Activated T-cell treated with anti-CD3 and anti-CD28 coated beads for 1 hour (primary cell): ENCODE data around the gene SLC25A42.
"Not testable (repeated sequence)": the region's sequence is repeated elsewhere in the genome, so short reads cannot be mapped to it uniquely, and the experiment has no call there.

Source experiments
- DNase-seq: peaks from one replicate; pipeline ENCODE4 v3.0.0-alpha.2; 2020; ENCODE audit warnings: low read depth

Gene SLC25A42, protein sequence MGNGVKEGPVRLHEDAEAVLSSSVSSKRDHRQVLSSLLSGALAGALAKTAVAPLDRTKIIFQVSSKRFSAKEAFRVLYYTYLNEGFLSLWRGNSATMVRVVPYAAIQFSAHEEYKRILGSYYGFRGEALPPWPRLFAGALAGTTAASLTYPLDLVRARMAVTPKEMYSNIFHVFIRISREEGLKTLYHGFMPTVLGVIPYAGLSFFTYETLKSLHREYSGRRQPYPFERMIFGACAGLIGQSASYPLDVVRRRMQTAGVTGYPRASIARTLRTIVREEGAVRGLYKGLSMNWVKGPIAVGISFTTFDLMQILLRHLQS

DNA sequence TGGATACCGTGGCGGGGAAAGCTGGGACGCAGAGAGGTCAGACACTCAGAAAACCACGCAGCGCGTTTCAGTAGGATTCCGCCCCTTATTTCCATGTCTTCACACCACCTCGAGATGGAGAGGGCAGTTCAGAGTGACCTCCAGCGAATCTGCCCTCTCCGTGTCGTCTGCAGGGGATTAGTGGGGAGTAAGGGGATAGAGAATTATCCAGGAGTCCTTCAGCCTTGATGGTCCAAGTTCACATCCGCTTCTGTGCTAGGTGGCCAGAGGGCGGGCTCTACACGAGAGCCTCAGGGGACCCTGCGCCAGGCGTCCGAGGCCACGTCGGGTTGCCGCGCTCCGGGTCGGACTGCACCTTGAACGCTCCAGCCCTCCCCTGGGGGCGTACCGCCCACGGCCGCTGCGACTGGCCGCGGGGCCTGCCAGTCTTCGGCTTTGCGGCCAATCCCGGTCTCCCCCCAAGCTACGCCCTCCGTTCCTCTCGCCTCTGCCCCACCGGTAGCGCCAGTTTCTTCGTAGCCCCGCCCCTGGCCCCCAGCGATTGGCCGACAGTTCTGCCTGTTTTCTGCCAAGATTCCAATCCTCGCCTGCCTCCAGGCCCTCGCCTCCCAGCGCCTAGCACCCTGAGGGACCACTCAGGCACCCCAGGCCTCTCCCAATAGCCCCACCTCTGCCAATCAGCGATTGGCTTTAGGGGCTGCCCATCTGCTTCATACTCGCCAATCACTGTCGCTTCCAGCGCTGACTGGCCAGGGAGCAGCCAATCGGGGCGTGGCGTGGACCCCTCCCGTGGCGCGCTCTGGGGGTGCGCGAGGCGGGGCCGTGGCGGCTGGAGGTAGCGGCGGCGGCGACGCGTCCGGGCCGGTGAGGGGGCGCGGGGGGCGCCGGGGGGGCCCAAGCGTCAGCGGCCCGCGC is at the start of gene SLC25A42:
TSS of gene SLC25A42 (plus strand) at position 812 of the 915 bp plus-strand sequence. CDS start 32,131 bp downstream, outside the sequence.
- peak; percentile 94 for DNase-seq

DNA sequence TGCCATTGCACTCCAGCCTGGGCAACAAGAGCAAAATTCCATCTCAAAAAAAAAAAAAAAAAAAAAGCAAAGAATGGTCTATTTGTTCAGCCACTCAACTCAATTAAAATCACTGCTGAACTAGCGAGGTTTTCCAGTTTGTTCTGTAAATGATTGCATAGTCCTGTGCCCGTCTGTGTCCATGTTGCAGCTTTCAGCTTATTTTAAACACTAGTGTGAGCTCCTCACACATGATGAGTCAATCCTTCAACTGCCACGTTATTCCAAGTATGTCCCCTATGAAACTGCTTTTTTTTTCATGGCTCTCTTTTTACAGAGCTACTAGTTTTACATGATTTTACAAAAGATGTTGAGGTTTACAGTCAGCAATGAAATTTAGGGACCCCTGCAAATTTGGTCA is 42.7 kb upstream of the SLC25A42 start:
- DNase-seq = no peak

DNA sequence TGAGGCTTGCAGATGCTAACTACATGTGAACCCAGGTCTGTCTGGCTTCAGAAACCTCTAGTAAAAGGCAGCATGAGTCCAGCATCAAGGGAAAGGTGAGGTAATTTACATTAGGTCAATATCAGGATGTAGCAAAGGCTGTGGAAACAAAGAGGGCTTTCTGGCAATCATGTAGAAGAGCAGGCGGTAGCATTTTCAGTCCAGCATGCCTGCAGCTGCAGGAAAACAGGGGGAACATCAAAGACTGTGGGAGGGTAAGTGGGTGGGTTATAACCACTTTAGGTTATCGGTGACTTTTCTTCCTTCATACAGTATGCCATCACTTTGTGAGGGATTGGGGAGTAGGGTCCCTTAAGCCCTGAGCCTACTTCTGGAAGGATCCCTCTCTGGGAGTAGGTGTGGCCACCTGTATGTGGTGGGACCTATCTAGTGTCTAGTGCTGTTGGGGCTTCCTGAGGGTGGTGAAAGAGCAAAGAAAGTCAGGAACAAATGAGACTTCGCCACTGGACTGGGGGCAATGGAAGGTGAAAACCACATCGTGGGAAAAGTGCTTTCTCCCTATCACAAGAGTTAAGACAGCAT is 41.3 kb upstream of the SLC25A42 start:
- DNase-seq = no peak

DNA sequence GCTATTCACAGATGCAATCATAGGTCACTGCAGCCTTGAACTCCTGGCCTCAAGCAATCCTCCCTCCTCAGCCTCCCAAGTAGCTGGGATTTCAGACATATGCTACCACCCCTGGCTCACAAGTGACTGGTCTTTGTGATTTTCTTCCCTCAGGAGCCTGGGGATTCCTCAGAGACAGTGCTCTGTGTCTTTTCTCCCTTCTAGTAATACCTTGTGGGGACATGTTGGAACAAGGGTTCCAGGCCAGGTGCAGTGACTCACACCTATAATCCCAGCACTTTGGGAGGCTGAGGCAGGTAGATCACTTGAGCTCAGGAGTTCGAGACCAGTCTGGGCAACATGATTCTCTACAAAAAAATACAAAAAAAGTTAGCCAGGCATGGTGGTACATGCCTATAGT is 40.4 kb upstream of the SLC25A42 start:
- DNase-seq = not testable (repeated sequence)

DNA sequence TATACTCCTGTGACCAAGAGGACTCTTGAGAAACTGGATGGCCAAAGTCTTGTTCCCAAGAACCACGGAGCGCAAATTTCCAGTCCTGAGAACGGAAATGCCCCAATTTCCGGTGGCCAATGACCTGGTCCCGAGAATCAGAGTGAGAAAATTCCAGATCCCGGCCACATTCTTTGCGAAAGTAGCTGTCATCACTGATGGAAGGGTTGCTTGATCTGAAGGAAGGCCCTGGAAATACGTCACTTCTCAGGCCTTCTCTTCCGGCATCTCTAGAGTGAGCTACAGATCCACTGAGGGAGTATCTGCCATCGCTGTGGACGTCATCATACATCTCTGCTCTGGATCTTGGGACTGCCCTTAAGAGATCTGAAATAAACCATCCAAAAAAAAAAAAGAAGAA is 37.9 kb upstream of the SLC25A42 start:
- no peak for DNase-seq

DNA sequence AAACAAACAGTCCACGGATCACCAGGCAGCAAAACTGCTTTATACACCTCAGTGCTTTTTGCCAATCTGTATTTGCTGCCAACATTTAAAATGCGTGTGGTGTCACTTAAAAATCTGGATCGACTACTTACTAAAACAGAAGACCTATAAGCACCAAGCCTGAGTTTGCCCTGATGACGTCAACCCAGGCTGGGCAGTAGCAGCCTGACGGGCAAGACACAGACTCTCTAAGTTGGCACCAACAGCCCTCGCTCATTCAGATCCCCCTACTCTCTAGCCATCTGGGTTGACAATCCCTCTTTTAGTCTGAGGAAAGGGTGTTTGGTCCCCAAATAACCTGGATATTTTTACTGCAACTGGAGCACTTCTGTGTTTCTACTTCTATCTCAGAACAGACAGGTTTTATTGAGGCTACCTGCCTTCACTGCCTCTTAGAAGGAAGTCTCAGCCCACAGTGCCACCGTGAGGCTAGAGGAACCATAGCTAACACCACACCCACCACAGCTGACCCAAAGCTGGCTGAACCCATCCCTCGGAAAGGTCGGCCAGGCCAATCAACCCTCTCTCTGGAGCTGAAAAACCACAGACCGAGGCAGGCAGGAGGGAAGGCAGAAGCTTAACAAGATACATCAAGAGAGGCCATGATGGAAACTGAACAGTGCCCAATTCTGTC is 37.4 kb upstream of the SLC25A42 start:
- DNase-seq = no peak

DNA sequence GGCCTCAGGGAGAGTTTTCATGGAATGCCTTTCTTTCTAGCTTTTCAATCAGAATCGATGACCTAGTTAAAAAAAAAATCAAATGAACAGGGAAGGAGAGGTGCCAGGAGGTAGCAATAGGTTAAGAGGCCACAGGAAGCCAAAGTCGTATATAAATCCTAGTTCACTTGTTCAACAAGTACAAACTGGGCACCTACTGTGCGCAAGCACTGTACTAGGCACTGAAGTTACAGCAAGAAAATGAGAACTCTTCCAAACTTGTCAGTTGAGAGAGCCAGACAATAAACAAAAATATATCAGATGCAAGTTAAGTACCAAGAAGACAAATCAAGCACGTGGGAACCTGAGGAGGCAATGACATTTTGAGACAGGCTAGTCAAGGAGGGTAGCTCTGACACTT is 36.6 kb upstream of the SLC25A42 start:
- DNase-seq = no peak

DNA sequence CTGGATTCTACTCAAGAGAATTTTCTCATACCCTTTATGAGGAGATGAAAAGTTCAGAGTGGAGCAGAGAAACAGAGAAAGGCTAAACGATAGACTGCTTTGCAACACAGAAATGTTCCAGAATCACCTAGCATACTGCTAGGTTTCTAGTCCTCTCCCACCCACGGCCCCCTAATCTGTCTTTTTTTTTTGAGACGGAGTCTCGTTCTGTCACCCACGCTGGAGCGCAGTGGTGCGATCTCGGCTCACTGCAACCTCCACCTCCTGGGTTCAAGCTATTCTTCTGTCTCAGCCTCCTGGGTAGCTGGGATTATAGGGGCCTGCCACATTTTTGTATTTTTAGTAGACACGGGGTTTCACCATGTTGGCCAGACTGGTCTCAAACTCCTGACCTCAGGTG is 35.3 kb upstream of the SLC25A42 start:
- no peak for DNase-seq

DNA sequence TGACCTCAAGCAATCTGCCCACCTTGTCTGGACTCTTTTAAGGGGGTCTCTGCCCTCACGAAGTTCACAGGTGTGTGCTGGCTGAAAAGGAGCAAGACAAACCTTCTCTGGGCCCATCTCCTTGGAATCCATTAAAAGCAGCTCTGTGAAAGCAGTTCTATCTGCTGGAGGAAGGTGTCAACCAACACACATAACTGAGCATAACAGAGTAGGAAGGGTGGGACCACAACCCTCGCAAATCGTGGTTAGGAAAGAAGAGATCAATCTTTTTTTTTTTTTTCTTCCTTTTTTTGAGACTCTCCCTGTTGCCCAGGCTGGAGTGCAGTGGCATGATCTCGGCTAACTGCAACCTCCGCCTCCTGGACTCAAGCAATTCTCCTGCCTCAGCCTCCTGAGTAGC is 31.9 kb upstream of the SLC25A42 start:
- DNase-seq = no peak

DNA sequence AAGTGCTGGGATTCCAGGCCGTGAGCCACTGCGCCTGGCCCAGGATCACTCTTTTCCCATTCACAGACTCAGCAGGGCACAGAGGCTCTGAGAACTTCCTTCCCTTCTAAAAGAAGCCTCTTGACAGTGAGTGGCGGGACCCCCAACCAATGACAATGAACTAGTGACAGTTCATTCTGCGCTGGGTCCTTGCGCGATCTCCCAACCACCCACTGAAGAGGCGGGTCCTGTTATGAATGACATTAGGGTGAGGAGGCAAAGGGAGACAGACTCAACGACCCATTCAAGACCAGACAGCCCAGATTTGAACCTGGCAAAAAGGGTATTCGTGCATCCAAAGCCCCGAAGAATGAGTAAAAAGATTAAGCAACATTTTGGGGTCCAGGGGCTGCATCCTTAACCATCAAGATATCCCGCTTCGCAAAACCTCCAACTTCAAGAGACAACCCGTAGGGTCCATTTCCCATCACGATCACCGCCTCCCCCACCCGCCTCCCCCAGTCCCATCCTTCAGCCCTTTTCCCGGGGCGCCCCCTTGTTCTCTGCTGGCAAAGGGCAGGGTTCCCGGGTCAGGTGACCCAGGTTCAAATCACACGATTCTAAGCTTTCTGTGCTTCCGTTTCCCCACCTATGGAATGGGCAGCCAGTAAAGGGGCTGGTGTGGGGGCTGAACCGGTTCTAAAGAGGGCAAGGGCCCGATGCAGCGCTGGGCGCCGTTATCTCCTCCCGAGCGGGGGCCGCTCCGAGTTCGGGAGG is 31.2 kb upstream of the SLC25A42 start:
- peak; percentile 51 for DNase-seq

DNA sequence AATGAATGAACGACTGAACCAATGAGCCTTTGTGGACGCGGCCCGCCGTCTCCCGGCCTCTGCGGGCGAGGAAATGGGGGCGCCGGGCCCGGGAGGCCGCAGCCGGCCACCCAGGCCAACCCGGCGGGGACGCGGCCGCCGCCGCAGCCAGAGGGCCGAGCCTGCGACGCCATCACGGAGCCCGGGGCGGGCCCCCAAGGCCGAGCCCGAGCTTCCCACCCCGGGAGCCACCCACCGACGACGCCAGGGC is 30.7 kb upstream of the SLC25A42 start:
- DNase-seq = no peak

DNA sequence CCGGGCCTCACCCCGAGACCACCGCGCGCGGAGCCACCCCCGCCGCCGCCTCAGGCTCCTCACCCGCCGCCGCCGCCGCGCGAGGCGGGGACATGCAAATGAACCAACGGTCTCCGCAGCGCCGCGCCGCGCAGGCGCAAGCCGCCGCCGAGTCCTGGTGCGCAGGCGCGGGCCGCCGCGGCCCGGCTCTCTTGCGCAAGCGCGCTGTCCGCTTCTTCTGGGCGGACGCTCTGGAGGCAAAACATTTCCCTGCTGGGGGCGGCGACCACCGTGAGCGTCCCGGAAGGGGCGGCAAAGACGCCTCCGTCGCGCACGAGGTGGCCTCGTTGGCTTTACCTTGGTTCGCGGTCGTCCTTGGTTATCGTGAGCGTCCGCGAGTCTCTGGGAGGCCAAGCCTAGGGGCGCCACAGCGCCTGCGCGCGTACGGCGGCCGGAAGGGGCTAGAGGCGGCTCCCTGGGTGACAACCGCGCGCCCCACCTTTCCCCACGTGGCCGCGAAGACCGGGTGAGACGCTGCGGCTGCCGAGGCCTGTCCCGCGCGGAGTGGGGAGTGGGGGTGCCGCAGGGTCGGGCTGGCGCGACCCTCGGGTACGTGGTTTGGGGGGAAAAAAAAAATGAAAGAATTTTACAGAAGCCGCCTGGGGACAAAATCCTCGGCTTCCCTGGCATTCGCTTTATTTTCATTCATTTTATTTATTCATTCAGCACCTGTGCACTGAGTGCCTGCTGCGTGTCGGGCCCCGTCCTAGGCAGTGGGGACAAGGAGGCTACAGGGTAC is 30.2 kb upstream of the SLC25A42 start, which contains the start of the genes ARMC6 and SUGP2:
TSS of gene ARMC6 (plus strand) at position 178 of the 778 bp plus-strand sequence. CDS start 607 bp downstream, outside the sequence.
TSS of gene SUGP2 (minus strand) at position 92 of the 778 bp plus-strand sequence. CDS start 2,446 bp downstream, outside the sequence.
- DNase-seq = peak; percentile 83

DNA sequence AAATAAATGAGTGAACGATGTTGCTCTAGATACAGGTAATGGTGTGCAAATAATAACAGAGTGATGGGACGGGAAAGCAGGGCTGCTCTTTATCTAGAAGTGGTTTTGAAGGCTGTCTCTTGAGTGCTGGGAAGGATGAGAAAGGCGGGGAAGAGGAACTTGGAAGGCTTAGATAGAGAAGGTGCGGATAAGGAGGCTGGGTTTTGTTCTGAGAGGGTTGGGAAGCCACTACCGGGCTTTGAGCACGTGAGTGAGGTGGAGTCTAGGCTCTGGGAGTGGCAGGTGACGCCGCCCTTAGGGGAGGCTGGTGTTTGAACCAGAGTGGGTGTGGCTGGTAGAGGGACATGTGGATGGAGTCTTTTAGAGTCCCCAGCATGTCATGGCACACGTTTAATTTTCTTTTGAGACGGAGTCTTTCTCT is 29.6 kb upstream of the SLC25A42 start:
- peak; percentile 38 for DNase-seq

DNA sequence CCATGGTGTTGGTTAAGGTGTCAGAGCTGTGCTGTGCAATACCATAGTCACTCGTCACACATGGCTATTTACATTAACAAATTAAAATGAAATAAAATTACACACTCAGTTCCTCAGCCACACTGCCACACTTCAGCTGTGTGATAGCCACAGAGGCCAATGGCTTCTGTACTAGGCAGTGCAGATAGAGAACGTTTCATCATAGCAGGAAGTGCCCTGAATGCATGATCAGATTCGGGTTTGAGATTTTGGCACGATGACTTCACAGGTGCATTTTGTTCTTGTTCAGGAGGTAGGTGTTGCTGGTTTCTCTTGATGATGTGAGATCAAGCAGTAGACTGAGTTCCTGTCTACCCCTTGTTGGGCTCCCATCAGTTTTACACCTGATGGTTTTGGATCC is 23.9 kb upstream of the SLC25A42 start:
- no peak for DNase-seq

DNA sequence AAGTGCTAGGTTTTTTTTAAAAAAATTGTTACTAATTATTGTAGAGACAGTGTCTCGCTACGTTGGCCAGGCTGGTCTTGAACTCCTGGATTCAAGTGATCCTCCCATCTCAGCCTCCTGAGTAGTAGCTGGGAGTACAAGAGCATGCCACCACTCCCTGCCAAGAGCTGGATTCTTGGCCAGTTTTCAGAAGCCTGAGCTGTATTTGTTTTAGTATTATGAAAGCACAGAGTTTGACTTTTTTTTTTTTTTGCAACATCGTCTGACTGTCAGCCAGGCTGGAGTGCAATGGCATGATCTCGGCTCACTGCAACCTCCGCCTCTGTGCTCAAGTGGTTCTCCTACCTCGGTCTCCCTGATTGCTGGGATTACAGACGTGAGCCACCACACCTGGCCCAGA is 23.4 kb upstream of the SLC25A42 start:
- DNase-seq = no peak

DNA sequence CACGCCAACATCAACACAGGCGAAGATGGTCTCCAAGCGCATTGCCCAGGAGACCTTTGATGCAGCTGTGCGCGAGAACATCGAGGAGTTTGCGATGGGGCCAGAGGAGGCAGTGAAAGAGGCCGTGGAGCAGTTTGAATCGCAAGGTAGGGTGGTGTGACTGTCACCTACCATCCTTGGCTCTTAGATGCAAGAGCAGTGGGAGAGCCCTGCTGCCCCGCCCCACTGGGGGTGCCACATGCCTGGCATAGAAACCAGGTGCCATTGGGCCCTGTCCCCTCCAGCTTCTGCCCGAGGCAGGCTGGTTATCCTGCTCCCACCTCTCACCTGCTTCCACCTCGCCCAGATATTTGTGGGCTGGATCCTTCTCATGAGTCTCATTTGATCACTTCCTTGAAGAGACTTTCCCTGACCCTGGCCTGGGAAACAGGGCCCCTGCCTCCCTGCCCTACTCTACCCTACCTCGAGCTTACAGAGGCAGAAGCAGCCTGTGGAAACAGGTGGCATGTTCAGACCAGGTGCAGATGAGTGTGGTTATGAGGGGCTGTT is 21.0 kb upstream of the SLC25A42 start:
- no peak for DNase-seq

DNA sequence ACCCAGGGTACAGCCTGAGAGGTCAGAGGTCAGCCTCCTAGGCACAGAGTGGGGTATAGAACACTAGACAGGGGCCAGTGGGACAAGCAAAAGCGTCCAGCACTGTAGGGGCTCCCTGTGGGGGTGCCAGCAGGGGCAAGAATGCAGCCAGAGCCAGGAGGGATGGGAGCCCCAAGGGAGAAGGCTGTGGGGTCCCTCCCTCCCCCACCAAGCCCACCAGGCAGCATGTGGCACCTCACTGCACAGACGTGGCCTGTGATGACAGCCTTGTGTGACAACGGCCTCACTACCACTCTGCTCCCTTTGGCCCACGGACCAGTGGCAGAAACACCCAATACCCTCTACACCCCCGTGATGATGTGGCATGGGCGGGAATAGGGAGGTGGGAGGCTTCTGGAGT is 20.3 kb upstream of the SLC25A42 start:
- no peak for DNase-seq

DNA sequence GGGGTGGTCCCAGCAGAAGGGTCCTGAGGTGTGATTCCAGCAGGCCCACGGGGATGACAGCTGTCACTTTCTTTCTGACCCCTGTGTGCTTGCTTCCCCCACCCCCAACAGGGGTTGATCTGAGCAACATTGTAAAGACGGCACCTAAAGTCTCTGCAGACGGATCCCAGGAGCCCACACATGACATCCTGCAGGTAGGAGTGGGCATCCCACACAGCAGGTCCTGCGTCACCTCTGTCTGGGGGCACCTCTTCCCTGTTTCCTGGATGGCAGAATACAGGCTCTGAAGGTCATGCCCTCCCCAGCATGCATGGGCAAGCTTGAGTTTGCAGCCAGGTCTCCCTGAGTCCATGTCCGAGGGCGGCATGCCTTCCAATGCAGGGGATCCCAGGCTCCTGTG is 19.9 kb upstream of the SLC25A42 start:
- DNase-seq = no peak

DNA sequence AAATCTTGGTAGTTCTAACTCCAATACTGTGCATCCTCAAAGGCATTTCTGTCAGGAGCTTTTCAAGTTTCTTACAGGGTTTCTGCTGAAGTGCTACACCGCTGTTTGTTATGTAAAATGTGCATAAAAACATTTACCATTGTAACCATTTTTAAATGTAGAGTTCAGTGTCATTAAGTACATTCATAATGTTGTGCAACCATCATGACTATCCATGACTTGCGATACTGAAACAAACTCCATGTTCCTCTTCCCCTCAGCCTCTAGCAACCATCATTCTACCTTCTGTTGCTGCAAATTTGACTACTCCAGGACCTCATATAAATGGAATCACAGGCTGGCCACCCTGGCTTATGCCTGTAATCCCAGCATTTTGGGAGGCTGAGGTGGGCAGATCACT is 14.4 kb upstream of the SLC25A42 start:
- DNase-seq = no peak

DNA sequence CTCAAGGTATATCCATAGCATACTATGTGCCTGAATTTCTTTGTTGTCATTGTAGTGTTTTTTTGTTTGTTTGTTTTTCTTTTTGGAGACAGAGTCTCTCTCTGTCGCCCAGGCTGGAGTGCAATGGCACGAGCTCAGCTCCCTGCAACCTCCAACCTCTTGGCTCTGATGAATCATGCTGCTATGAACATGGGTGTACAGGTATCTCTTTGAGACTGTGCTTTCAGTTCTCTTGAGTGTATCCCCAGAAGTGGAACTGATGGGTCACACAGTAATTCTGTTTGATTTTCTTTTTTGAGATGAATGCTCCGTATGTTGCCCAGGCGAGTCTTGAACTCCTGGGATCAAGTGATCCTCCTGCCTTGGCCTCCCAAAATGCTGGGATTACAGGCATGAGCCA is 13.7 kb upstream of the SLC25A42 start:
- DNase-seq = no peak
